Activated CD8-positive, alpha-beta T cell treated with anti-CD3 and anti-CD28 coated beads for 36 hours (primary cell): ENCODE measurements around the gene HMG20A. TPM values are rescaled to one million over a fixed set of nuclear protein-coding genes. Genes with fewer than 3 reads are reported as not detected.
A peak's percentile ranks its signal among the peaks of the same experiment; 100 is the strongest.

Source experiments
- ATAC-seq: fragments of 200-7000 bp; cut with Tn5 transposase; one replicate; pipeline ENCODE4 v1.10.0; 2021; ENCODE audit warnings: mild to moderate bottlenecking, moderate library complexity
- CTCF ChIA-PET: fragments of 350-600 bp; sonication (Branson Sonifier 250); formaldehyde crosslinking; loops from one replicate; lab custom pipeline; 2021; ENCODE audit warnings: antibody characterized with exemption; lab: Charles Lee
- POLR2A ChIA-PET: fragments of 350-600 bp; sonication (Branson Sonifier 250); formaldehyde crosslinking; loops from one replicate; lab custom pipeline; 2021; ENCODE audit warnings: antibody characterized with exemption; lab: Charles Lee
- DNase-seq: peaks from one replicate; pipeline ENCODE4 v3.0.0-alpha.2; 2020
- H3K27ac Mint-ChIP-seq: one replicate; pipeline ENCODE4 v1.8.0; 2021; ENCODE audit warnings: mild to moderate bottlenecking, mixed read lengths
- H3K27me3 Mint-ChIP-seq: one replicate; pipeline ENCODE4 v1.8.0; 2021; ENCODE audit warnings: mixed read lengths
- H3K36me3 Mint-ChIP-seq: one replicate; pipeline ENCODE4 v1.8.0; 2021; ENCODE audit warnings: low read depth, mixed read lengths
- H3K4me1 Mint-ChIP-seq: one replicate; pipeline ENCODE4 v1.8.0; 2021; ENCODE audit warnings: low read depth, mixed read lengths
- H3K4me3 Mint-ChIP-seq: one replicate; pipeline ENCODE4 v1.8.0; 2021; ENCODE audit warnings: mild to moderate bottlenecking, moderate library complexity, mixed read lengths
- H3K9me3 Mint-ChIP-seq: one replicate; pipeline ENCODE4 v1.8.0; 2021; ENCODE audit warnings: mixed read lengths
- CTCF ChIP-seq: fragments of 200-600 bp; IDR thresholded peaks from one replicate; pipeline ENCODE4 v1.8.0; 2022; ENCODE audit warnings: antibody characterized with exemption, mild to moderate bottlenecking
- intact Hi-C: fragments of 100-400 bp; cut with micrococcal nuclease; formaldehyde crosslinking; loops from one replicate; pipeline ENCODE4 v1.10.0; 2022
- total RNA-seq, 2 experiments: library from RNA; stranded (reverse); gene quantifications; one replicate each; pipeline ENCODE4 v1.2.3, GENCODE V29; 2021

Gene HMG20A
- 10 to 100 TPM; 44.4 to 44.9 TPM for total RNA-seq

DNA sequence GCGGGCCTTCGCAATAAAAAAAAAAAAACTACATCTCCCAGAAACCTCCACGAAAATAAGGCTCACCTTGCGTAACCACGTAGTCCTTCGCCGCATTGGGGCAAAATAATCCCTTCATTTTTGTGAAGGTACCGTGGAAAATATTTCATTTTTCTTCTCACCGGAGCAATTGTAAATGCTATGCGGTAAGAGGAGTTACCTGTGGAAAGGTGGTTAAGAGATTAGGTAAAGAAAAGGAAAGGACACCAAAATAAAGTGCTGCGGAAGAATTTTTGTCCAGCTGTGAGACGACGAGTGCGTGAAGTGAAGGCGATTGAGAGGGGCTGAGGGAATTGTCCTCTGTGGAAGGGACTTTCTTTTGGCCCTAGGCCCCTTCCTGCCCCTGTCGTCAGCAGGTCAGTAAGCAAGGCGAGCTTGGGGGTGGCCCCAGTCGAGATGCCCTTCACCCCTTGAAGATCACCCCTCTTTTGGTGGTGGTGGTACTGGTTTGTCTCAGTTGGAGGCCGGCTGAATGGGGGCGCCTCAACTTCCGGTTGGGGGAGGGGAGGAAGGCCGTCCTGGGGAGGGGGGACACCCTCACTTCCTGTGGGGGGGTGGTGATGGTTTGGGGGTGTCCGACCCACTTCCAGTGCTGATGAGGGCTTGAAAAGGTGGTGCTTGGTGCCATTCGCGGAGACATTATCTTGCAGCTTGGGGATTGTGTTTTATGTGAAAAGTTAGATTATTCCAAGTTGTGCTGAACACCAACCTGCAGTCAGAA lies at the start of gene HMG20A:
TSS of gene HMG20A (plus strand) at position 279 of the 760 bp plus-strand sequence. CDS start 37,520 bp downstream, outside the sequence.
- peak within 1 kb of the TSS; percentile 88 for H3K4me3 Mint-ChIP-seq
- ChIA-PET POLR2A (interaction anchor here (0.7 to 1.7 kb wide), 2 partner anchors 10 to 36 kb away, joined by 3 to 5 read pairs; no protein-coding TSS in a partner anchor), CTCF (interaction anchor here (0.7 to 1.9 kb wide), 8 partner anchors 9 to 447 kb away, joined by 3 to 5 read pairs (median 4); no protein-coding TSS in a partner anchor)
- ATAC-seq (peak; percentile 52), DNase-seq (peak; percentile 72)
- peaks cover 10% of the 10 kb centered on the region for H3K36me3 Mint-ChIP-seq
- no peaks in the 10 kb centered on the region for H3K27me3 Mint-ChIP-seq
- intact Hi-C loops = no loop called here
- H3K27ac Mint-ChIP-seq = peak within 1 kb of the TSS; percentile 99
- H3K9me3 Mint-ChIP-seq = no peaks in the 10 kb centered on the region
- no peak for TF ChIP-seq CTCF
- peaks cover 56% of the 10 kb centered on the region for H3K4me1 Mint-ChIP-seq

DNA sequence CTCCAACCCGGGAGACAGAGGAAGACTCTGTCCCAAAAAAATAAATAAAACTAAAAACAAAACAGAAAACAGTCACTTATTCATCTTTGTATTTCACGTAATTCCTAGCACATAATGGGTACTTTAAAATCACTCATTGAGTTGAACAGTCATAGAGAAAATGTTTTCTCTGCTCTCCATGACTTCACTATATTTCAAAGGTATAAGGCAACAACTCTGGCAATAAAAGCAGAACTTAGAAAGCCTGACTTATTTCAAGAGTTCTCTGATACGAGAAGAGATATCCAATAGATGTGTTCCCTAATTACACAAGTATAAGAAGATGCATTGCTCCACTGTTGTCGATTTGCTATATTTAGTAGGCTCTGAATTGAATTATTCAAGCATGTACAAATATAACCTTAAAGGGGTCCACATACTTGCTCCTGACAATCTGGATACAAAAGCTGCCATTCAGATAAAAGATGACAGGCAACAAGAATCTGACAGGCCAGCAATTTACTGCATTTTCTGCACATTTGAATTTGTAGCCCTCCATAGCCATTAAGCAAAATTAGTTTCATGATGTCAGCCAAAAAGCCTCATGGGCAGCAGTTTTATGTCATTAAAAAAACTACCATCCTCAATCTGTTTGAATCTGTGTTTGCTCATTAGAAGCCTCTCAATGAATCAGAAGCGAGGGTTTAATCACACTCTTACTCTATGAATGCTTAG lies 48.7 kb upstream of the HMG20A start:
- ATAC-seq (no peak), DNase-seq (no peak)
- intact Hi-C loops = no loop called here
- peaks cover 4% of the 10 kb centered on the region for H3K9me3 Mint-ChIP-seq
- H3K4me1 Mint-ChIP-seq = peaks cover 16% of the 10 kb centered on the region
- no peak overlapping the region for H3K27ac Mint-ChIP-seq
- POLR2A ChIA-PET = no interaction called here
- H3K36me3 Mint-ChIP-seq = no peaks in the 10 kb centered on the region
- TF ChIP-seq CTCF = no peak
- H3K27me3 Mint-ChIP-seq = no peaks in the 10 kb centered on the region
- no peak overlapping the region for H3K4me3 Mint-ChIP-seq
- CTCF ChIA-PET = interaction anchor here (0.7 kb wide), 1 partner anchor 250 kb away, joined by 3 read pairs; no protein-coding TSS in a partner anchor

- POLR2A ChIA-PET = no interaction called here
- DNase-seq = no peak
- CTCF ChIA-PET = no interaction called here
- H3K27me3 Mint-ChIP-seq = no peaks in the 10 kb centered on the region
- TF ChIP-seq CTCF = no peak
- no peak overlapping the region for H3K4me3 Mint-ChIP-seq
- intact Hi-C loops = no loop called here
- H3K9me3 Mint-ChIP-seq = peaks cover 4% of the 10 kb centered on the region
- H3K36me3 Mint-ChIP-seq = no peaks in the 10 kb centered on the region
- H3K4me1 Mint-ChIP-seq = peaks cover 16% of the 10 kb centered on the region
- H3K27ac Mint-ChIP-seq = no peak overlapping the region
- no peak for ATAC-seq
Observed at GRCh38 chr15:77373441-77373840, 47.2 kb upstream of the HMG20A start.

DNA sequence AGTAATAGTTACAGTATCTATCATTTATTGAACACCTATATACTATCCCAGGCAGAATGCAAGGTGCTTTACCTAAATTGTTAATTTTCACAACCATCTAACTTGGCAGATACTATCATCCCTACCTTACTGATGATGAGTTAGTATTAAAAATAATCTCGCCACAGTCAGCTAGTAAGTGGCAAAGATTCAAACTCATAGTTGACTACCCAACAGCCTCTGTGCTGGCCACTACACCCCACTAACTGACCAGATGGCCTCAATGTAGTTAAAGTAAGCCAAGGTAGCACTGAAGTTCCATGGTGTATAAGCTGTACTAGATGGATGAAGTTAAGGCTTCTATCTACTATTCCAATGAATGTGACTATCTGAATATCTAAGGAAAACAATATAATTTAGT lies 45.6 kb upstream of the HMG20A start:
- no peaks in the 10 kb centered on the region for H3K36me3 Mint-ChIP-seq
- no peak overlapping the region for H3K4me3 Mint-ChIP-seq
- POLR2A ChIA-PET = no interaction called here
- CTCF ChIA-PET = interaction anchor here (1.3 kb wide), 1 partner anchor 12 kb away, joined by 4 read pairs; no protein-coding TSS in a partner anchor
- H3K9me3 Mint-ChIP-seq = peaks cover 4% of the 10 kb centered on the region
- TF ChIP-seq CTCF = no peak
- no peak for ATAC-seq
- DNase-seq = no peak
- no peaks in the 10 kb centered on the region for H3K27me3 Mint-ChIP-seq
- H3K4me1 Mint-ChIP-seq = peaks cover 5% of the 10 kb centered on the region
- intact Hi-C loops = no loop called here
- no peak overlapping the region for H3K27ac Mint-ChIP-seq

DNA sequence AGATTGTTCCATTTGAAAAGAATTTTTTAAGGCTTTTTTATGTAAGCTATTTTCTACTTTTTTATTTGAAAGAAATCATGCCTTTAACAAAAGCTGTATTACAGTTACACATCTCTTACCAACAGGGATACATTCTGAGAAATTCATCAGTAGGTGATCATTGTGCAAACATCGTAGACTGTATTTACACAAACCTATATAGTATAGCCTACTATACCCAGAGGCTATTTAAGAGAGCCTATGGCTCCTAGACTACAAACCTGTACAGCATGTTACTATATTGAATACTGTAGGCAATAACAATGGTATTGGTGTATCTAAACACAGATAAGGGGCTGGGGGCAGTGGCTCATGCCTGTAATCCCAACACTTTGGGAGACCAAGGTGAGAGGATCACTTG lies 43.9 kb upstream of the HMG20A start:
- no peaks in the 10 kb centered on the region for H3K36me3 Mint-ChIP-seq
- H3K4me3 Mint-ChIP-seq = no peak overlapping the region
- peaks cover 4% of the 10 kb centered on the region for H3K9me3 Mint-ChIP-seq

More for the DNA sequence above, 43.9 kb upstream of the HMG20A start:
- no peak for DNase-seq
- no peak for TF ChIP-seq CTCF
- POLR2A ChIA-PET = no interaction called here
- Mint-ChIP-seq H3K27me3 (no peaks in the 10 kb centered on the region), H3K27ac (no peak overlapping the region), H3K4me1 (peaks cover 5% of the 10 kb centered on the region)
- ATAC-seq = no peak
- intact Hi-C loops = no loop called here
- CTCF ChIA-PET = no interaction called here
